H1 (cell line): ENCODE measurements around the gene NEDD9. TPM values are rescaled to one million over a fixed set of nuclear protein-coding genes. Genes with fewer than 3 reads are reported as not detected.

Source experiments
- ASH2L ChIP-seq: fragments of 200-600, 300-600 bp; sonication (generic); IDR thresholded peaks from one replicate; pipeline ENCODE4 v1.7.1; 2017; ENCODE audit warnings: low read length
- CREB1 ChIP-seq: IDR thresholded peaks from 2 replicates; pipeline ENCODE4 v1.6.1; 2012; ENCODE audit warnings: inconsistent platforms
- GTF2F1 ChIP-seq: IDR thresholded peaks from 2 replicates; pipeline ENCODE4 v1.6.1; 2012; ENCODE audit warnings: low read depth, low read length, improper control_type of control experiment, borderline replicate concordance
- HDAC2 ChIP-seq, 2 experiments: fragments of 300-600 bp in 1 of 2; sonication (generic) in 1 of 2; IDR thresholded peaks; 2 replicates each; pipeline ENCODE4 v1.6.1; 2011 to 2012; ENCODE audit warnings: low read depth in 2 of 2, low read length in 2 of 2, mild to moderate bottlenecking in 2 of 2, moderate library complexity in 2 of 2, borderline replicate concordance in 1 of 2, inconsistent platforms in 1 of 2
- KDM1A ChIP-seq: fragments of 200-600, 300-600 bp; sonication (generic); IDR thresholded peaks from 2 replicates; pipeline ENCODE4 v1.7.1; 2016; ENCODE audit warnings: mild to moderate bottlenecking, low read length, borderline replicate concordance
- POLR2AphosphoS5 ChIP-seq: IDR thresholded peaks from 2 replicates; pipeline ENCODE4 v1.6.1; 2011; ENCODE audit warnings: low read depth, low read length
- polyA plus RNA-seq, 7 experiments: library from polyadenylated mRNA; depleted of rRNA in 3 of 7; stranded (reverse) in 5 of 7; unstranded in 2 of 7; fragments of >200 nt in 5 of 7; fragments of 200-250 nt in 2 of 7; gene quantifications; 1 replicate in 5 of 7; 2 replicates in 1 of 7; 4 replicates in 1 of 7; pipeline versions ENCODE4 v1.2.1 to v1.2.3, GENCODE V29; 2011 to 2013; ENCODE audit warnings: missing spikeins in 2 of 7, mixed read lengths in 2 of 7
- total RNA-seq: library from RNA; stranded (reverse); fragmentation: NEBNext Ultra II Directional; extraction: Animal tissue kit (Norgen Biotek cat#: 25700); gene quantifications from 2 replicates; pipeline ENCODE4 v1.2.1, GENCODE V29; 2021
- TF ChIP-seq, protein P1 (sequence below): fragments of 300-600 bp; sonication (generic); IDR thresholded peaks from 2 replicates; pipeline ENCODE4 v1.7.1; 2012; ENCODE audit warnings: low read length, moderate library complexity, mild to moderate bottlenecking, inconsistent platforms; ENCODE audit not compliant: insufficient replicate concordance
- TF ChIP-seq, protein P2 (sequence below): IDR thresholded peaks from 2 replicates; pipeline ENCODE4 v1.6.1; 2012; ENCODE audit warnings: inconsistent platforms

The NEDD9 gene
- total and polyA plus RNA-seq, 2 of the 8 experiments (the other 6 are each of a cell fraction or from before 2014, with no cell fraction given) = 3.6 to 12.0 TPM

DNA sequence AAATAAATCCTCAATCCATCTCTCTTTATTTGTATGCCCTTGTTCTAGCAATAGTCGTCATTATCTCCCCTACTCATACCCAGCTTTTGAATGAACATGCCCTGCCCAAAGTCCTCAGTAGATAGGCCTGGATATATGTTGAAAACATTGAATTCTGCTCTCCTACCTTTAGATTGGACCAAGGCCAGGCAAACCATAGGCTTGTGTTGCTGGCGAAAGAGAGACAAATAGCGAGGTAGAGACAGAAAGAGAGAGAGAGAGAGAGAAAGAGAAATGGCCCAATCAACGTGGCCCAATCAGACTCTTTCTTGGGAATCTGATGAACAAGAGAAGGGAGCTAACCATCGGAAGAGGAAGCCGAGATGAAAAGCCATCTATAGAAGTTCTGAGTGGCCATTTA, 45.2 kb downstream of the NEDD9 start (continued):
- TF ChIP-seq, protein P1, sequence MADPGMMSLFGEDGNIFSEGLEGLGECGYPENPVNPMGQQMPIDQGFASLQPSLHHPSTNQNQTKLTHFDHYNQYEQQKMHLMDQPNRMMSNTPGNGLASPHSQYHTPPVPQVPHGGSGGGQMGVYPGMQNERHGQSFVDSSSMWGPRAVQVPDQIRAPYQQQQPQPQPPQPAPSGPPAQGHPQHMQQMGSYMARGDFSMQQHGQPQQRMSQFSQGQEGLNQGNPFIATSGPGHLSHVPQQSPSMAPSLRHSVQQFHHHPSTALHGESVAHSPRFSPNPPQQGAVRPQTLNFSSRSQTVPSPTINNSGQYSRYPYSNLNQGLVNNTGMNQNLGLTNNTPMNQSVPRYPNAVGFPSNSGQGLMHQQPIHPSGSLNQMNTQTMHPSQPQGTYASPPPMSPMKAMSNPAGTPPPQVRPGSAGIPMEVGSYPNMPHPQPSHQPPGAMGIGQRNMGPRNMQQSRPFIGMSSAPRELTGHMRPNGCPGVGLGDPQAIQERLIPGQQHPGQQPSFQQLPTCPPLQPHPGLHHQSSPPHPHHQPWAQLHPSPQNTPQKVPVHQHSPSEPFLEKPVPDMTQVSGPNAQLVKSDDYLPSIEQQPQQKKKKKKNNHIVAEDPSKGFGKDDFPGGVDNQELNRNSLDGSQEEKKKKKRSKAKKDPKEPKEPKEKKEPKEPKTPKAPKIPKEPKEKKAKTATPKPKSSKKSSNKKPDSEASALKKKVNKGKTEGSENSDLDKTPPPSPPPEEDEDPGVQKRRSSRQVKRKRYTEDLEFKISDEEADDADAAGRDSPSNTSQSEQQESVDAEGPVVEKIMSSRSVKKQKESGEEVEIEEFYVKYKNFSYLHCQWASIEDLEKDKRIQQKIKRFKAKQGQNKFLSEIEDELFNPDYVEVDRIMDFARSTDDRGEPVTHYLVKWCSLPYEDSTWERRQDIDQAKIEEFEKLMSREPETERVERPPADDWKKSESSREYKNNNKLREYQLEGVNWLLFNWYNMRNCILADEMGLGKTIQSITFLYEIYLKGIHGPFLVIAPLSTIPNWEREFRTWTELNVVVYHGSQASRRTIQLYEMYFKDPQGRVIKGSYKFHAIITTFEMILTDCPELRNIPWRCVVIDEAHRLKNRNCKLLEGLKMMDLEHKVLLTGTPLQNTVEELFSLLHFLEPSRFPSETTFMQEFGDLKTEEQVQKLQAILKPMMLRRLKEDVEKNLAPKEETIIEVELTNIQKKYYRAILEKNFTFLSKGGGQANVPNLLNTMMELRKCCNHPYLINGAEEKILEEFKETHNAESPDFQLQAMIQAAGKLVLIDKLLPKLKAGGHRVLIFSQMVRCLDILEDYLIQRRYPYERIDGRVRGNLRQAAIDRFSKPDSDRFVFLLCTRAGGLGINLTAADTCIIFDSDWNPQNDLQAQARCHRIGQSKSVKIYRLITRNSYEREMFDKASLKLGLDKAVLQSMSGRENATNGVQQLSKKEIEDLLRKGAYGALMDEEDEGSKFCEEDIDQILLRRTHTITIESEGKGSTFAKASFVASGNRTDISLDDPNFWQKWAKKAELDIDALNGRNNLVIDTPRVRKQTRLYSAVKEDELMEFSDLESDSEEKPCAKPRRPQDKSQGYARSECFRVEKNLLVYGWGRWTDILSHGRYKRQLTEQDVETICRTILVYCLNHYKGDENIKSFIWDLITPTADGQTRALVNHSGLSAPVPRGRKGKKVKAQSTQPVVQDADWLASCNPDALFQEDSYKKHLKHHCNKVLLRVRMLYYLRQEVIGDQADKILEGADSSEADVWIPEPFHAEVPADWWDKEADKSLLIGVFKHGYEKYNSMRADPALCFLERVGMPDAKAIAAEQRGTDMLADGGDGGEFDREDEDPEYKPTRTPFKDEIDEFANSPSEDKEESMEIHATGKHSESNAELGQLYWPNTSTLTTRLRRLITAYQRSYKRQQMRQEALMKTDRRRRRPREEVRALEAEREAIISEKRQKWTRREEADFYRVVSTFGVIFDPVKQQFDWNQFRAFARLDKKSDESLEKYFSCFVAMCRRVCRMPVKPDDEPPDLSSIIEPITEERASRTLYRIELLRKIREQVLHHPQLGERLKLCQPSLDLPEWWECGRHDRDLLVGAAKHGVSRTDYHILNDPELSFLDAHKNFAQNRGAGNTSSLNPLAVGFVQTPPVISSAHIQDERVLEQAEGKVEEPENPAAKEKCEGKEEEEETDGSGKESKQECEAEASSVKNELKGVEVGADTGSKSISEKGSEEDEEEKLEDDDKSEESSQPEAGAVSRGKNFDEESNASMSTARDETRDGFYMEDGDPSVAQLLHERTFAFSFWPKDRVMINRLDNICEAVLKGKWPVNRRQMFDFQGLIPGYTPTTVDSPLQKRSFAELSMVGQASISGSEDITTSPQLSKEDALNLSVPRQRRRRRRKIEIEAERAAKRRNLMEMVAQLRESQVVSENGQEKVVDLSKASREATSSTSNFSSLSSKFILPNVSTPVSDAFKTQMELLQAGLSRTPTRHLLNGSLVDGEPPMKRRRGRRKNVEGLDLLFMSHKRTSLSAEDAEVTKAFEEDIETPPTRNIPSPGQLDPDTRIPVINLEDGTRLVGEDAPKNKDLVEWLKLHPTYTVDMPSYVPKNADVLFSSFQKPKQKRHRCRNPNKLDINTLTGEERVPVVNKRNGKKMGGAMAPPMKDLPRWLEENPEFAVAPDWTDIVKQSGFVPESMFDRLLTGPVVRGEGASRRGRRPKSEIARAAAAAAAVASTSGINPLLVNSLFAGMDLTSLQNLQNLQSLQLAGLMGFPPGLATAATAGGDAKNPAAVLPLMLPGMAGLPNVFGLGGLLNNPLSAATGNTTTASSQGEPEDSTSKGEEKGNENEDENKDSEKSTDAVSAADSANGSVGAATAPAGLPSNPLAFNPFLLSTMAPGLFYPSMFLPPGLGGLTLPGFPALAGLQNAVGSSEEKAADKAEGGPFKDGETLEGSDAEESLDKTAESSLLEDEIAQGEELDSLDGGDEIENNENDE = no peak
- TF ChIP-seq CREB1 = no peak
- TF ChIP-seq ASH2L = no peak
- TF ChIP-seq GTF2F1 = no peak
- TF ChIP-seq POLR2AphosphoS5 = no peak
- TF ChIP-seq, protein P2, sequence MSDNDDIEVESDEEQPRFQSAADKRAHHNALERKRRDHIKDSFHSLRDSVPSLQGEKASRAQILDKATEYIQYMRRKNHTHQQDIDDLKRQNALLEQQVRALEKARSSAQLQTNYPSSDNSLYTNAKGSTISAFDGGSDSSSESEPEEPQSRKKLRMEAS = no peak
- no peak for TF ChIP-seq HDAC2 (IDR thresholded peaks at IDR 0.05; ENCODE audit: borderline replicate concordance in 1 of 2, low read depth in 2 of 2, low read length in 2 of 2)
- no peak for TF ChIP-seq KDM1A
